ENCODE results near the gene GPR15. TPM values are rescaled to one million over a fixed set of nuclear protein-coding genes. Genes with fewer than 3 reads are reported as not detected.

Gene GPR15
- total RNA-seq, 1 donor from 2014 or later = 2.5 TPM

- H3K27ac ChIP-seq = no peak overlapping the region
- H3K9me3 ChIP-seq = no peaks in the 10 kb centered on the region
- no peaks in the 10 kb centered on the region for H3K27me3 ChIP-seq
- ATAC-seq = no peak
- H3K36me3 ChIP-seq = peaks cover 27% of the 10 kb centered on the region
- DNase-seq = no peak
- H3K4me3 ChIP-seq = no peak overlapping the region
- TF ChIP-seq CTCF (IDR thresholded peaks at IDR 0.05) = no peak
- H3K4me1 ChIP-seq = no peaks in the 10 kb centered on the region
- intact Hi-C loops (cut with DNase I) = no loop called here
These were observed 45.6 kb downstream of the GPR15 start for GRCh38 chr3:98577178-98577895.

DNA sequence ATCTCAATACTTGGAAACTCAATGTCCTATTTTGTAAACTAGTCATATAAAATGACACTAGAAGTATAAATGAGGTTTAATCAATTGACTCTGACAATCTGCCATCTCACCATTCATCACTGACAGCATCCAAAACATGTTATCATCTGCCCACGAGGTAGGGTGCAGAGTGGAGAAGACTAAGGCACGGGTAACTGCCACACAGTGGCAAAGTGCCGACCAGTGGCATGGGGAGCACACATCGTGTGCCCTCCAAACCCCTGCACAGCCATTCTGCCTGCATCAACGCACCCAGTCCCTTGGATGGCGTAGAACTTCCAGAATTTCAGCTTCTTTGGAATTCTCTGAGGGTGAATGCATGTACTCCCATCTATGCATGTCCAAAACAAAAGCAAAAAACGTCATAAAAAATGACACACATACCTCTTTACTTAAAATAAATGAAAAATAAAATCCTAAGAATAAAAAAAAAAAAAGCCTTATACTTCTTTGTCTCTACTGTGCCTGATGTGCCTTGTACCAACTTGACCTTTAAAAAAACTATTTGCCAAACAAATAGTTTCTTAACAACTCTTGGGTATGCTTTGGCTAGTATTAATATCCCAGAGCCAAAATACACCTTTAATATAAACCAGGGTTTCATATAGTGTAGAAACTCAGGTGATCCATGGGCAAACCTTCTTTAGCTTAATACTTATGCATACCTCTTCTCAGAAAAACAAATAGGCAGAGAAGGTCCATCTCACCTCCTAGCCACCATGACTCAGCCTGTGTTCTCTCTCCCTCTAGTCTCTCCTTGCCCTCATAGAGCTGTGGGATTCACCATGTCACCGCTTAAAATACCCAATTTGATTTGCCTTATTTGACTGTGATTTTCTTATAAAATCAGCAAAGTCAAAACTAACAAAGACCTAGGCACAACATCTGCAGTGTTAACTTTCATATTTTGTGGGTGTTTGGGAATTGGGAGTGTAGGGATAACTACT lies 48.9 kb downstream of the GPR15 start:
- H3K27me3 ChIP-seq = no peaks in the 10 kb centered on the region
- TF ChIP-seq CTCF (IDR thresholded peaks at IDR 0.05) = no peak
- intact Hi-C loops (cut with DNase I) = no loop called here
- H3K27ac ChIP-seq = no peak overlapping the region
- H3K4me1 ChIP-seq = no peaks in the 10 kb centered on the region
- H3K4me3 ChIP-seq = no peak overlapping the region
- no peaks in the 10 kb centered on the region for H3K9me3 ChIP-seq
- ATAC-seq (no peak), DNase-seq (no peak)
- H3K36me3 ChIP-seq = peaks cover 32% of the 10 kb centered on the region

- Histone ChIP-seq H3K4me3 (no peak overlapping the region), H3K9me3 (no peaks in the 10 kb centered on the region), H3K4me1 (no peaks in the 10 kb centered on the region), H3K27ac (no peak overlapping the region), H3K27me3 (no peaks in the 10 kb centered on the region), H3K36me3 (peaks cover 37% of the 10 kb centered on the region)
- ATAC-seq = no peak
- no peak for TF ChIP-seq CTCF (IDR thresholded peaks at IDR 0.05)
- no peak for DNase-seq
- intact Hi-C loops (cut with DNase I) = no loop called here
These were observed 49.7 kb downstream of the GPR15 start for GRCh38 chr3:98581474-98581873.

DNA sequence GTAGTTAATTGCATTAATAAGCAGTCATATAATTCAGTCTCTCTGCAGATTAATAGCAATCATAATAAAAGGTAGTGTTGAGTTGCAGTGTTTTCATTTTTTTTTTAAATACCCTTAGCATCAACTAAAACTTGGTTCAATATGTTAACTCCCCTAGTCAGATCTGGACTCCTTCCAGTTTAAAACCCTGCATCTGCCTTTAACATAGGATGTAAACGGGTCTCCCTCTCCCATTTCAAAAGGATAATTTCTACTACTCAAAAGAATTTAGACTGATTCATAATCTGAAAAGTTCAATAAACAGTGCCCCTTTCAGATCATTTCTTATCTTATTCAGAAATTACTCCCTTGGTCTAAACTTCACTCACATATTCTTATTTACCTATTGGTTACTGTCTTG lies 50.3 kb downstream of the GPR15 start:
- Histone ChIP-seq H3K36me3 (peaks cover 37% of the 10 kb centered on the region), H3K27ac (no peak overlapping the region), H3K4me3 (no peak overlapping the region), H3K9me3 (no peaks in the 10 kb centered on the region), H3K4me1 (no peaks in the 10 kb centered on the region), H3K27me3 (no peaks in the 10 kb centered on the region)
- intact Hi-C loops (cut with DNase I) = no loop called here
- DNase-seq (no peak), ATAC-seq (no peak)
- TF ChIP-seq CTCF (IDR thresholded peaks at IDR 0.05) = no peak

DNA sequence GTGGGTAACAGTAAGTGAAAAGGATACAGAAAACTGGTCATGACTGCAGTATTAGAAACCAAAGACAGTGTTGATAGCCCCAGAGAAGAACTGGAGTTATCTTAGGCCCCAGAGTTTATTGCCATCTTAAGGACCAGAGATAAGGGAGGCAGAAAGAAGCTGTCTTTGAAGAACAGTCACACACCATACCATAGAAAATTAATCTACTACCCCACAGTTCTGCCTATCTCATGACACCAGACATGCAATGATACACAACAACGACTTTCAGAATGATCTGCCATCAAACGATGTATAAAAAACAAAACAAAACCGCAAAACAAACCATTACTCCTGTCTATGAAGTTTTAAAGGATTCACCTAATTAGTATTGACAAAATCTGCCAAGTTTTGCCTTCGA lies 52.0 kb downstream of the GPR15 start:
- Histone ChIP-seq H3K4me1 (peaks cover 3% of the 10 kb centered on the region), H3K36me3 (peaks cover 33% of the 10 kb centered on the region), H3K4me3 (no peak overlapping the region), H3K27me3 (no peaks in the 10 kb centered on the region), H3K9me3 (no peaks in the 10 kb centered on the region), H3K27ac (no peak overlapping the region)
- no peak for TF ChIP-seq CTCF (IDR thresholded peaks at IDR 0.05)
- DNase-seq (no peak), ATAC-seq (no peak)
- intact Hi-C loops (cut with DNase I) = no loop called here

Other genes with a start within 250 kb of the GPR15 start
- not detected for gene OR5H2, start 249.5 kb upstream of the GPR15 start, total RNA-seq
- not detected for gene OR5K4, start 178.1 kb upstream of the GPR15 start, total RNA-seq
- not detected for gene OR5K3, start 141.3 kb upstream of the GPR15 start, total RNA-seq
- not detected for gene OR5K1, start 68.8 kb upstream of the GPR15 start, total RNA-seq
- gene OR5K2, start 34.3 kb upstream of the GPR15 start, total RNA-seq = not detected
- gene CLDND1, start 9.1 kb upstream of the GPR15 start, total RNA-seq = 90.9 TPM
- gene CPOX, start 61.6 kb downstream of the GPR15 start, total RNA-seq = 15.8 TPM
- gene ST3GAL6, start 231.4 kb downstream of the GPR15 start, total RNA-seq = 29.4 TPM